ENCODE results near the gene EMX2.

DNA sequence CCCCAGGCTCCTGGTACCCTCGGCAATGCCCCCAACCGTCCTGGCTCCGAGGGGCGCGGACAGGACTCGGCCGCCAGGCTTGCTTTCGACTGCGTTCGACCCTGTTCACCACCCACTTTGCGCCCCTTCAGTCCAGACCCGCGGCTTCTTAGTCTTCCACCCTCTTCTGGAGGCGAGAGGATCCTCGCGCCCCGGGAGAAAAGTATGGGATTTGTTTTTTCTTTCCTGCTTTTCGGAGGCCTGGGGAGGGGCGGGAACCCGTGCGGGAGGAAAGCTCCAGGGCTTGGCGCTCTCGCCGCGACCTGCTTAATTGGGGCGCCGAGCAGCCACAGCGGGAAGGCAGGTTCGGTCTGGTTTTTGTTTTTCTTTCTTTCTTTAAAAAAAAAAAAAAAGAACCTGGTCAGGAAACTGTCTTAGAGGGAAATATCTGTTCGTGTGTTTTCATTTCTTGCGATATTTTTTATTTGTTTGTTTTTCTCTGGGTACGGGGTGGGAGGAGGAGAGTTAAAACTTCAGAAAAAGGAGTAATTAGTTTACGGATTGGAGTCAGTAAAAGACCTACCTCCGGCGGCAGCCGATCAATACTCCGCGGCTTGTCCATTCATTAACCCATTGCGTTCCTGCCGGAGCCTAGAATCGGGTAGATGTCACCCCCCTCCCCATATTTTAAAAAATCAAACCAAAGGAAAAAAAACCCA is 1.6 kb downstream of the EMX2 start:
- TF ChIP-seq EGR1 (IDR thresholded peaks at IDR 0.05; ENCODE audit: borderline replicate concordance in 1 of 2, low read depth in 2 of 2, low read length in 2 of 2) (no peak), BRCA1 (IDR thresholded peaks at IDR 0.05; ENCODE audit: low read depth, low read length) (no peak), POLR2A (IDR thresholded peaks at IDR 0.05; ENCODE audit: low read depth, low read length) (no peak), SP1 (IDR thresholded peaks at IDR 0.05; ENCODE audit: low read depth, low read length) (no peak)
- TF ChIP-seq, protein P1, sequence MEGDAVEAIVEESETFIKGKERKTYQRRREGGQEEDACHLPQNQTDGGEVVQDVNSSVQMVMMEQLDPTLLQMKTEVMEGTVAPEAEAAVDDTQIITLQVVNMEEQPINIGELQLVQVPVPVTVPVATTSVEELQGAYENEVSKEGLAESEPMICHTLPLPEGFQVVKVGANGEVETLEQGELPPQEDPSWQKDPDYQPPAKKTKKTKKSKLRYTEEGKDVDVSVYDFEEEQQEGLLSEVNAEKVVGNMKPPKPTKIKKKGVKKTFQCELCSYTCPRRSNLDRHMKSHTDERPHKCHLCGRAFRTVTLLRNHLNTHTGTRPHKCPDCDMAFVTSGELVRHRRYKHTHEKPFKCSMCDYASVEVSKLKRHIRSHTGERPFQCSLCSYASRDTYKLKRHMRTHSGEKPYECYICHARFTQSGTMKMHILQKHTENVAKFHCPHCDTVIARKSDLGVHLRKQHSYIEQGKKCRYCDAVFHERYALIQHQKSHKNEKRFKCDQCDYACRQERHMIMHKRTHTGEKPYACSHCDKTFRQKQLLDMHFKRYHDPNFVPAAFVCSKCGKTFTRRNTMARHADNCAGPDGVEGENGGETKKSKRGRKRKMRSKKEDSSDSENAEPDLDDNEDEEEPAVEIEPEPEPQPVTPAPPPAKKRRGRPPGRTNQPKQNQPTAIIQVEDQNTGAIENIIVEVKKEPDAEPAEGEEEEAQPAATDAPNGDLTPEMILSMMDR (IDR thresholded peaks at IDR 0.05 in 2 of 3, conservative IDR thresholded peaks at IDR 0.05 in 1 of 3; ENCODE audit: control insufficient read depth in 2 of 3, extremely low read depth in 1 of 3, insufficient read depth in 1 of 3, low read depth in 3 of 3, low read length in 3 of 3) = no peak

All from GM12878 (cell line).